Activated CD4-positive, alpha-beta T cell treated with anti-CD3 and anti-CD28 coated beads, Interleukin-2, amount 10 ng/mL, durations not matched to agents 24 days and 14 days (primary cell): ENCODE results near the gene SLC4A9. TPM values are rescaled to one million over a fixed set of nuclear protein-coding genes. Genes with fewer than 3 reads are reported as not detected.
"Not testable (repeated sequence)": the region's sequence is repeated elsewhere in the genome, so short reads cannot be mapped to it uniquely, and the experiment has no call there.

Experiments used
- DNase-seq: peaks from one replicate; pipeline ENCODE4 v3.0.0; 2022
- H3K27ac Mint-ChIP-seq: one replicate; pipeline ENCODE4 v1.8.0; 2022; ENCODE audit warnings: mild to moderate bottlenecking, mixed read lengths
- H3K27me3 Mint-ChIP-seq: one replicate; pipeline ENCODE4 v1.8.0; 2022; ENCODE audit warnings: mixed read lengths
- H3K36me3 Mint-ChIP-seq: one replicate; pipeline ENCODE4 v1.8.0; 2022; ENCODE audit warnings: low read depth, mild to moderate bottlenecking, mixed read lengths
- H3K4me1 Mint-ChIP-seq: one replicate; pipeline ENCODE4 v1.8.0; 2021; ENCODE audit warnings: mixed read lengths
- H3K4me3 Mint-ChIP-seq: one replicate; pipeline ENCODE4 v1.8.0; 2022; ENCODE audit warnings: mild to moderate bottlenecking, moderate library complexity, mixed read lengths
- H3K9me3 Mint-ChIP-seq: one replicate; pipeline ENCODE4 v1.8.0; 2021; ENCODE audit warnings: mixed read lengths
- intact Hi-C: fragments of 100-400 bp; cut with micrococcal nuclease; formaldehyde crosslinking; loops from one replicate; pipeline ENCODE4 v1.15.1; 2023
- total RNA-seq: library from RNA; stranded (reverse); gene quantifications from 2 replicates; pipeline ENCODE4 v1.2.3, GENCODE V29; 2022

Gene SLC4A9
- total RNA-seq, 1 donor from 2014 or later: not detected

- no peaks in the 10 kb centered on the region for H3K27me3 Mint-ChIP-seq
- no peak overlapping the region for H3K4me3 Mint-ChIP-seq
- peaks cover 17% of the 10 kb centered on the region for H3K36me3 Mint-ChIP-seq
- DNase-seq: no peak
- intact Hi-C loops: loop anchor here (5.0 kb wide), 3 partner anchors 151 to 841 kb away; partner anchors contain the start of gene UBE2D2
- H3K4me1 Mint-ChIP-seq: peaks cover 29% of the 10 kb centered on the region
- no peaks in the 10 kb centered on the region for H3K9me3 Mint-ChIP-seq
- peak overlapping the region; percentile 23 for H3K27ac Mint-ChIP-seq
Measured at GRCh38 chr5:140403613-140404012, 43.6 kb downstream of the SLC4A9 start.

- H3K27me3 Mint-ChIP-seq: no peaks in the 10 kb centered on the region
- intact Hi-C loops: no loop called here
- H3K9me3 Mint-ChIP-seq: no peaks in the 10 kb centered on the region
Measured at GRCh38 chr5:140408750-140409241, 48.8 kb downstream of the SLC4A9 start.

GRCh38 chr5:140413230-140413629 lies 53.2 kb downstream of the SLC4A9 start:
- Mint-ChIP-seq H3K4me1 (peaks cover 10% of the 10 kb centered on the region), H3K4me3 (no peak overlapping the region), H3K36me3 (peaks cover 21% of the 10 kb centered on the region), H3K27ac (no peak overlapping the region), H3K9me3 (no peaks in the 10 kb centered on the region), H3K27me3 (no peaks in the 10 kb centered on the region)
- intact Hi-C loops: no loop called here
- DNase-seq: peak; percentile 18

More at GRCh38 chr5:140408750-140409241, 48.8 kb downstream of the SLC4A9 start:
- peak; percentile 53 for DNase-seq
- Mint-ChIP-seq H3K27ac (no peak overlapping the region), H3K4me3 (no peak overlapping the region), H3K4me1 (peaks cover 19% of the 10 kb centered on the region), H3K36me3 (peaks cover 20% of the 10 kb centered on the region)

GRCh38 chr5:140417235-140417634 lies 57.2 kb downstream of the SLC4A9 start:
- Mint-ChIP-seq H3K4me1 (peaks cover 24% of the 10 kb centered on the region), H3K27me3 (no peaks in the 10 kb centered on the region), H3K4me3 (no peak overlapping the region), H3K9me3 (no peaks in the 10 kb centered on the region), H3K36me3 (peaks cover 33% of the 10 kb centered on the region), H3K27ac (no peak overlapping the region)
- DNase-seq: no peak
- intact Hi-C loops: no loop called here

- H3K27me3 Mint-ChIP-seq: no peaks in the 10 kb centered on the region
- peaks cover 32% of the 10 kb centered on the region for H3K36me3 Mint-ChIP-seq
- H3K4me3 Mint-ChIP-seq: no peak overlapping the region
- no peaks in the 10 kb centered on the region for H3K9me3 Mint-ChIP-seq
- H3K4me1 Mint-ChIP-seq: peaks cover 30% of the 10 kb centered on the region
- intact Hi-C loops: no loop called here
- no peak overlapping the region for H3K27ac Mint-ChIP-seq
- no peak for DNase-seq
Measured at GRCh38 chr5:140418862-140419520, 59.0 kb downstream of the SLC4A9 start.

- no peaks in the 10 kb centered on the region for H3K9me3 Mint-ChIP-seq
- H3K27me3 Mint-ChIP-seq: no peaks in the 10 kb centered on the region
- H3K36me3 Mint-ChIP-seq: peaks cover 31% of the 10 kb centered on the region
- H3K4me1 Mint-ChIP-seq: peaks cover 30% of the 10 kb centered on the region
- no peak overlapping the region for H3K27ac Mint-ChIP-seq
- peak overlapping the region; percentile 22 for H3K4me3 Mint-ChIP-seq
- intact Hi-C loops: loop anchor here (2.0 to 5.0 kb wide), 2 partner anchors 19 to 112 kb away; partner anchors contain the start of gene ANKHD1
- DNase-seq: no peak
Measured at GRCh38 chr5:140420226-140420570, 60.2 kb downstream of the SLC4A9 start.

GRCh38 chr5:140420665-140421361 lies 60.8 kb downstream of the SLC4A9 start:
- Mint-ChIP-seq H3K4me1 (peaks cover 30% of the 10 kb centered on the region), H3K27ac (peak overlapping the region; percentile 69), H3K27me3 (no peaks in the 10 kb centered on the region), H3K36me3 (peaks cover 30% of the 10 kb centered on the region), H3K4me3 (peak overlapping the region; percentile 22), H3K9me3 (no peaks in the 10 kb centered on the region)
- DNase-seq: no peak
- intact Hi-C loops: loop anchor here (2.0 to 5.0 kb wide), 2 partner anchors 20 to 111 kb away; partner anchors contain the start of gene ANKHD1

- H3K9me3 Mint-ChIP-seq, H3K27me3 Mint-ChIP-seq, H3K27ac Mint-ChIP-seq, H3K4me3 Mint-ChIP-seq, DNase-seq: not testable (repeated sequence)
- peaks cover 27% of the 10 kb centered on the region for H3K4me1 Mint-ChIP-seq
- intact Hi-C loops: loop anchor here (2.0 to 5.0 kb wide), 2 partner anchors 21 to 111 kb away; partner anchors contain the start of gene ANKHD1
- H3K36me3 Mint-ChIP-seq: peaks cover 24% of the 10 kb centered on the region
Measured at GRCh38 chr5:140421375-140421774, 61.4 kb downstream of the SLC4A9 start.

GRCh38 chr5:140423609-140424008 lies 63.6 kb downstream of the SLC4A9 start:
- no peak for DNase-seq
- peaks cover 26% of the 10 kb centered on the region for H3K4me1 Mint-ChIP-seq
- H3K9me3 Mint-ChIP-seq: no peaks in the 10 kb centered on the region
- no peaks in the 10 kb centered on the region for H3K27me3 Mint-ChIP-seq
- H3K4me3 Mint-ChIP-seq: no peak overlapping the region
- H3K27ac Mint-ChIP-seq: no peak overlapping the region
- intact Hi-C loops: loop anchor here (5.0 kb wide), 1 partner anchor 109 kb away; no protein-coding TSS in a partner anchor
- peaks cover 23% of the 10 kb centered on the region for H3K36me3 Mint-ChIP-seq

GRCh38 chr5:140424135-140424534 lies 64.1 kb downstream of the SLC4A9 start:
- Mint-ChIP-seq H3K4me1 (peaks cover 24% of the 10 kb centered on the region), H3K27ac (no peak overlapping the region), H3K9me3 (no peaks in the 10 kb centered on the region), H3K4me3 (no peak overlapping the region), H3K27me3 (no peaks in the 10 kb centered on the region), H3K36me3 (peaks cover 21% of the 10 kb centered on the region)
- intact Hi-C loops: loop anchor here (5.0 kb wide), 1 partner anchor 108 kb away; no protein-coding TSS in a partner anchor
- DNase-seq: no peak

Other genes with a start within 250 kb of the SLC4A9 start
- 11.1 and 12.0 TPM in 2 replicates for gene PURA, start 246.1 kb upstream of the SLC4A9 start, total RNA-seq
- 2.8 TPM in 2 replicates for gene IGIP, start 234.3 kb upstream of the SLC4A9 start, total RNA-seq
- 17.2 and 17.3 TPM in 2 replicates for gene CYSTM1, start 185.0 kb upstream of the SLC4A9 start, total RNA-seq
- 51.5 and 57.9 TPM in 2 replicates for gene PFDN1, start 57.1 kb upstream of the SLC4A9 start, total RNA-seq
- 21.9 and 22.5 TPM in 2 replicates for gene HBEGF, start 13.6 kb upstream of the SLC4A9 start, total RNA-seq
- gene ANKHD1, start 41.6 kb downstream of the SLC4A9 start, total RNA-seq: 118 and 121 TPM in 2 replicates
- gene EIF4EBP3, start 187.5 kb downstream of the SLC4A9 start, total RNA-seq: 13.8 and 13.9 TPM in 2 replicates
- 53.8 and 54.9 TPM in 2 replicates for gene SRA1, start 197.3 kb downstream of the SLC4A9 start, total RNA-seq
- gene APBB3, start 204.4 kb downstream of the SLC4A9 start, total RNA-seq: 16.5 and 17.8 TPM in 2 replicates
- 105 and 106 TPM in 2 replicates for gene SLC35A4, start 204.6 kb downstream of the SLC4A9 start, total RNA-seq